Body of pancreas (tissue), 4 donors: Measurements from ENCODE around the gene SLC38A10.

Experiments used
- CTCF ChIP-seq, 7 experiments: fragments of 450-650 bp in 4 of 7; fragments of 200-600 bp in 3 of 7; sonication (generic) in 3 of 7; IDR thresholded peaks; one replicate each; pipeline ENCODE4 v1.5.1; 2016 to 2019; ENCODE audit warnings: antibody characterized with exemption in 7 of 7
- POLR2A ChIP-seq, 3 donors: fragments of 450-650 bp; IDR thresholded peaks; one replicate each; pipeline ENCODE4 v1.6.1; 2016; ENCODE audit warnings: antibody characterized with exemption in 3 of 3, mild to moderate bottlenecking in 2 of 3

GRCh38 chr17:81261096-81261495, 34.0 kb downstream of the SLC38A10 start:
- no peak for TF ChIP-seq CTCF (IDR thresholded peaks at IDR 0.05)
- no peak for TF ChIP-seq POLR2A (IDR thresholded peaks at IDR 0.05)
